Activated CD4-positive, alpha-beta T cell treated with anti-CD3 and anti-CD28 coated beads for 1 hour (primary cell): ENCODE results near the gene UBA1.

ENCODE experiments used
- DNase-seq: peaks from one replicate; pipeline ENCODE4 v3.0.0-alpha.2; 2020

The UBA1 gene

GRCh38 chrX:47190445-47191269, 3.0 kb upstream of the UBA1 start:
- DNase-seq = peak; percentile 64

- DNase-seq = peak; percentile 18
These were observed 2.3 kb upstream of the UBA1 start for GRCh38 chrX:47191331-47191730.

GRCh38 chrX:47191806-47192401, 1.7 kb upstream of the UBA1 start:
- no peak for DNase-seq

GRCh38 chrX:47194194-47194787, 662 bp downstream of the UBA1 start:
- DNase-seq = no peak

GRCh38 chrX:47196098-47196497, 2.5 kb downstream of the UBA1 start:
- DNase-seq = no peak

GRCh38 chrX:47197526-47197925, 3.9 kb downstream of the UBA1 start:
- DNase-seq = no peak

- DNase-seq = no peak
These were observed 4.5 kb downstream of the UBA1 start for GRCh38 chrX:47198026-47198686.

- no peak for DNase-seq
These were observed 5.1 kb downstream of the UBA1 start for GRCh38 chrX:47198687-47199080.

GRCh38 chrX:47199286-47199685, 5.7 kb downstream of the UBA1 start:
- DNase-seq = no peak

- DNase-seq = no peak
These were observed 6.9 kb downstream of the UBA1 start for GRCh38 chrX:47200385-47201150.

- no peak for DNase-seq
These were observed 7.8 kb downstream of the UBA1 start for GRCh38 chrX:47201345-47201944.

GRCh38 chrX:47202316-47202715, 8.7 kb downstream of the UBA1 start:
- no peak for DNase-seq

GRCh38 chrX:47202877-47203276, 9.2 kb downstream of the UBA1 start:
- DNase-seq = no peak

GRCh38 chrX:47204970-47205369, 11.3 kb downstream of the UBA1 start:
- no peak for DNase-seq

- DNase-seq = no peak
These were observed 12.7 kb downstream of the UBA1 start for GRCh38 chrX:47206316-47206715.

GRCh38 chrX:47208108-47208507, 14.5 kb downstream of the UBA1 start:
- DNase-seq = no peak

- DNase-seq = no peak
These were observed 16.0 kb downstream of the UBA1 start for GRCh38 chrX:47209508-47210238.

GRCh38 chrX:47210661-47211425, 17.2 kb downstream of the UBA1 start:
- DNase-seq = no peak

- no peak for DNase-seq
These were observed 19.0 kb downstream of the UBA1 start for GRCh38 chrX:47212381-47213293.
